ENCODE measurements around the gene HSPH1. TPM values are rescaled to one million over a fixed set of nuclear protein-coding genes. Genes with fewer than 3 reads are reported as not detected.

Gene HSPH1
- total and polyA plus RNA-seq, 2 of the 8 experiments (the other 6 are each of a cell fraction or from before 2014, with no cell fraction given): 14.2 to 145 TPM

GRCh38 chr13:31105856-31106255 is 55.8 kb downstream of the HSPH1 start:
- H4K5ac ChIP-seq (ENCODE audit: insufficient read length, low read depth, low read length): no peak overlapping the region
- no peak overlapping the region for H3K56ac ChIP-seq (replicated peaks; ENCODE audit: insufficient read length, low read depth, low read length)
- no peak overlapping the region for H3K9ac ChIP-seq (replicated peaks in 1 of 4; ENCODE audit: extremely low read depth in 1 of 4, low read depth in 3 of 4, low read length in 3 of 4)
- no peak overlapping the region for H3K27ac ChIP-seq (ENCODE audit: low read depth, low read length)
- H3K9me3 ChIP-seq (ENCODE audit: insufficient read depth in 2 of 2, low read depth in 1 of 2, low read length in 1 of 2): no peaks in the 10 kb centered on the region
- H3K27me3 ChIP-seq (replicated peaks in 1 of 4; ENCODE audit: control insufficient read depth in 3 of 4, extremely low read depth in 1 of 4, insufficient read depth in 3 of 4, low read length in 3 of 4): no peaks in the 10 kb centered on the region
- H3K36me3 ChIP-seq (ENCODE audit: control insufficient read depth in 2 of 4, insufficient read depth in 4 of 4, low read length in 3 of 4): no peaks in the 10 kb centered on the region
- H2BK20ac ChIP-seq (ENCODE audit: low read length): no peak overlapping the region
- H4K91ac ChIP-seq (replicated peaks; ENCODE audit: insufficient read length, low read length): no peak overlapping the region
- H3K4me1 ChIP-seq (replicated peaks in 1 of 4; ENCODE audit: control insufficient read depth in 3 of 4, insufficient read depth in 4 of 4, low read length in 3 of 4): no peaks in the 10 kb centered on the region
- H2BK12ac ChIP-seq (ENCODE audit: low read depth, low read length): no peak overlapping the region
- no peaks in the 10 kb centered on the region for H4K20me1 ChIP-seq (replicated peaks in 1 of 2; ENCODE audit: control insufficient read depth in 1 of 2, insufficient read depth in 2 of 2, low read length in 2 of 2)
- no peak overlapping the region for H3K4ac ChIP-seq (replicated peaks; ENCODE audit: insufficient read length, low read depth, low read length)
- H2AFZ ChIP-seq (ENCODE audit: low read length): no peak overlapping the region
- H3K4me2 ChIP-seq (ENCODE audit: insufficient read depth in 1 of 2, low read depth in 2 of 2, low read length in 2 of 2): no peak overlapping the region
- no peak overlapping the region for H2BK15ac ChIP-seq (ENCODE audit: low read length)
- H3K14ac ChIP-seq (ENCODE audit: insufficient read length): no peak overlapping the region
- H2AK5ac ChIP-seq (ENCODE audit: low read depth, low read length): no peak overlapping the region
- no peaks in the 10 kb centered on the region for H3K79me2 ChIP-seq (ENCODE audit: control insufficient read depth in 1 of 2, insufficient read depth in 2 of 2, low read length in 2 of 2)
- FAIRE-seq (no peak), DNase-seq (ENCODE audit: low read depth in 1 of 2, low spot score in 2 of 2) (no peak)
- H3K18ac ChIP-seq (ENCODE audit: extremely low read depth, low read length): no peak overlapping the region
- no peak overlapping the region for H2BK120ac ChIP-seq (replicated peaks; ENCODE audit: low read depth, low read length)
- H3K23me2 ChIP-seq (ENCODE audit: low read depth, low read length): no peaks in the 10 kb centered on the region
- WGBS, 2 experiments (ENCODE audit: extremely low coverage in 1 of 2, insufficient coverage in 1 of 2, insufficient read length in 1 of 2, insufficient replicate concordance in 2 of 2, low coverage in 1 of 2, low lambda C conversion rate in 2 of 2, missing lambda C conversion rate in 1 of 2): 97% methylated on average over 3 of the region's 3 CpGs; no CpG with 5 or more reads in 1 of the 2 experiments
- no peaks in the 10 kb centered on the region for H3K79me1 ChIP-seq (ENCODE audit: low read depth, low read length)
- no peak overlapping the region for H4K8ac ChIP-seq (ENCODE audit: extremely low read depth, insufficient read depth, low read length)
- ChIA-PET CTCF (ENCODE audit: partially characterized antibody) (interaction anchor here (0.7 to 2.4 kb wide), 6 partner anchors 9 to 199 kb away, joined by 3 to 13 read pairs (median 4); no protein-coding TSS in a partner anchor), POLR2A (ENCODE audit: partially characterized antibody) (no interaction called here)
- no peak overlapping the region for H3K23ac ChIP-seq (ENCODE audit: insufficient read length)
- H3K4me3 ChIP-seq (ENCODE audit: extremely low read depth in 1 of 4, insufficient read depth in 2 of 4, low read depth in 3 of 4, low read length in 4 of 4): no peak overlapping the region
- no peak overlapping the region for H2BK5ac ChIP-seq (ENCODE audit: low read depth, low read length)

All from H1 (cell line).